Trophoblast cell (in vitro differentiated cells and primary cell): ENCODE results near the gene COG2.

Experiments
- DNase-seq, 2 donors: peaks; one replicate each; pipeline ENCODE4 v3.0.0-alpha.2; 2016
- H2AFZ ChIP-seq: 2 replicates; pipeline ENCODE4 v1.6.1; 2013; ENCODE audit warnings: low read length, moderate library complexity, mild to moderate bottlenecking; ENCODE audit not compliant: insufficient read depth, poor library complexity
- H2AK5ac ChIP-seq: 2 replicates; pipeline ENCODE4 v1.6.1; 2013; ENCODE audit warnings: mild to moderate bottlenecking, low read length
- H2BK120ac ChIP-seq: 2 replicates; pipeline ENCODE4 v1.6.1; 2013; ENCODE audit warnings: low read length, mild to moderate bottlenecking, moderate library complexity; ENCODE audit not compliant: insufficient read depth, poor library complexity
- H2BK12ac ChIP-seq: 2 replicates; pipeline ENCODE4 v1.6.1; 2013; ENCODE audit warnings: mild to moderate bottlenecking, low read length, moderate library complexity
- H2BK5ac ChIP-seq: 2 replicates; pipeline ENCODE4 v1.6.1; 2013; ENCODE audit warnings: low read length, low read depth, moderate library complexity, mild to moderate bottlenecking; ENCODE audit not compliant: poor library complexity
- H3K14ac ChIP-seq: 2 replicates; pipeline ENCODE4 v1.6.1; 2013; ENCODE audit warnings: mild to moderate bottlenecking, low read length
- H3K18ac ChIP-seq: 2 replicates; pipeline ENCODE4 v1.6.1; 2013; ENCODE audit warnings: mild to moderate bottlenecking, low read length
- H3K23ac ChIP-seq: 2 replicates; pipeline ENCODE4 v1.6.1; 2013; ENCODE audit warnings: low read length
- H3K27ac ChIP-seq: 2 replicates; pipeline ENCODE4 v1.5.1; 2013; ENCODE audit warnings: low read depth, mild to moderate bottlenecking, inconsistent platforms, low read length, moderate library complexity
- H3K27me3 ChIP-seq: 2 replicates; pipeline ENCODE4 v1.6.1; 2013; ENCODE audit warnings: inconsistent platforms, mild to moderate bottlenecking, low read length, moderate library complexity; ENCODE audit not compliant: insufficient read depth
- H3K36me3 ChIP-seq, 2 experiments: 1 replicate in 1 of 2; 2 replicates in 1 of 2; pipeline ENCODE4 v1.6.1; 2013; ENCODE audit warnings: low read length in 2 of 2, mild to moderate bottlenecking in 2 of 2, moderate library complexity in 1 of 2; ENCODE audit not compliant: insufficient read depth in 2 of 2, control insufficient read depth in 1 of 2
- H3K4ac ChIP-seq: 2 replicates; pipeline ENCODE4 v1.6.1; 2013; ENCODE audit warnings: low read depth, mild to moderate bottlenecking, low read length, moderate library complexity
- H3K4me1 ChIP-seq, 2 experiments: 1 replicate in 1 of 2; 2 replicates in 1 of 2; pipeline ENCODE4 v1.6.1; 2013; ENCODE audit warnings: low read length in 2 of 2, mild to moderate bottlenecking in 2 of 2, moderate library complexity in 1 of 2; ENCODE audit not compliant: insufficient read depth in 2 of 2, control insufficient read depth in 1 of 2
- H3K4me2 ChIP-seq: 2 replicates; pipeline ENCODE4 v1.6.1; 2013; ENCODE audit warnings: inconsistent platforms, mild to moderate bottlenecking, low read length, moderate library complexity
- H3K4me3 ChIP-seq: 2 replicates; pipeline ENCODE4 v1.5.1; 2013; ENCODE audit warnings: mild to moderate bottlenecking, low read depth, low read length, inconsistent platforms
- H3K79me1 ChIP-seq: one replicate; pipeline ENCODE4 v1.6.1; 2013; ENCODE audit warnings: low read length
- H3K79me2 ChIP-seq: 2 replicates; pipeline ENCODE4 v1.6.1; 2013; ENCODE audit warnings: low read length, mild to moderate bottlenecking; ENCODE audit not compliant: control insufficient read depth, insufficient read depth, poor library complexity
- H3K9ac ChIP-seq: 2 replicates; pipeline ENCODE4 v1.6.1; 2013; ENCODE audit warnings: mild to moderate bottlenecking, low read length
- H3K9me3 ChIP-seq: 2 replicates; pipeline ENCODE4 v1.6.1; 2013; ENCODE audit warnings: low read depth, mild to moderate bottlenecking, control low read depth, inconsistent platforms, low read length; ENCODE audit not compliant: insufficient read depth
- H4K12ac ChIP-seq: 2 replicates; pipeline ENCODE4 v1.6.1; 2013; ENCODE audit warnings: low read depth, mild to moderate bottlenecking, low read length, moderate library complexity
- H4K8ac ChIP-seq: 2 replicates; pipeline ENCODE4 v1.6.1; 2013; ENCODE audit warnings: low read depth, mild to moderate bottlenecking, low read length, moderate library complexity
- H4K91ac ChIP-seq: one replicate; pipeline ENCODE4 v1.6.1; 2013; ENCODE audit warnings: low read depth, mild to moderate bottlenecking, low read length, moderate library complexity
- WGBS: extraction: QIAGEN DNeasy Blood & Tissue Kit; methylation state at CpG from one replicate; pipeline ENCODE4 v1.1.7; 2013; ENCODE audit warnings: missing lambda C conversion rate; ENCODE audit not compliant: insufficient read length, insufficient coverage; ENCODE audit errors: extremely low coverage; 5-methylcytosine and 5-hydroxymethylcytosine counted together

The COG2 gene

DNA sequence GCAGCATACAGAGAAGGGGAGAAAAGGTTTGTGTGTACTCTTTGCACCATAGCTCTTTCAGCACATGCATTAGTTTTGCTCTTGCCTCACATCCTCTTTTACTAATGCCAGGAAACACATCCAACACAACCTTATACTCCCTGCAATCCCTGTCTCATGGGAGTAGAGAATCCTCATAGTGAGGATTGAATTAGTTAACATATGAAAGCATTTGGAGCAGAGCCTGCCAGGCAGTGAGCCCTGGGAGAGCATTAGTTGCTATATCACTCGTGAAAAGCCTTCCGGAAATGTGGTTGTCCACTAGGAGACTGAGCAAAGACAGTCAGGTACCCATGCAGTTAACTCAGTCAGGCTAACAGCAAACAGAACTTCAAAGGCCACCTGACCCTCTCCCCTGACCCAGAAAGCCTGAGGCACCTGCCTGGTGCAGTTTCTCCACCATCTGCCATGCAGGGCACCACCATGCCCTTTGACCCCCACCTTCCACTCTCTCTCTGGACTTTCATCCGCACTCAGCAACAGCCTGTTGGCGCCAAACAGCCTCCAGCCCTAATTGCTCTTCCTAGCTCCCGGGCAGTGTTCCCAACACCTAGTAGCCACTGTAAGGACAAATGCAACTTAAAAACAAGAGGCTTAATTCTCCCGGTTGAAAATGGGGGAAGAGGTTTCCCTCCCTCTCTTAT, 86.6 kb downstream of the COG2 start:
- H4K8ac ChIP-seq, result no peak overlapping the region
- H3K14ac ChIP-seq, result no peak overlapping the region
- no peak overlapping the region for H3K18ac ChIP-seq
- H3K79me2 ChIP-seq, result no peaks in the 10 kb centered on the region
- DNase-seq, result no peak
- no peak overlapping the region for H3K23ac ChIP-seq
- H3K4me2 ChIP-seq, result no peak overlapping the region
- no peak overlapping the region for H2BK12ac ChIP-seq
- no peak overlapping the region for H4K12ac ChIP-seq
- H3K4me3 ChIP-seq, result no peak overlapping the region
- H3K9me3 ChIP-seq, result peaks cover 2% of the 10 kb centered on the region
- no peak overlapping the region for H2AFZ ChIP-seq
- H3K9ac ChIP-seq, result peak overlapping the region; percentile 45
- no peak overlapping the region for H4K91ac ChIP-seq
- H2BK5ac ChIP-seq, result no peak overlapping the region
- H3K79me1 ChIP-seq, result no peaks in the 10 kb centered on the region
- no peak overlapping the region for H3K4ac ChIP-seq
- WGBS, result no CpG with 5 or more reads among the region's 6 CpGs
- no peaks in the 10 kb centered on the region for H3K27me3 ChIP-seq
- no peak overlapping the region for H3K27ac ChIP-seq
- H2AK5ac ChIP-seq, result no peak overlapping the region
- no peaks in the 10 kb centered on the region for H3K36me3 ChIP-seq
- H3K4me1 ChIP-seq, result peaks cover 0 to 3% of the 10 kb centered on the region in 2 experiments
- H2BK120ac ChIP-seq, result no peak overlapping the region

- Histone ChIP-seq H3K27ac (no peak overlapping the region), H2BK12ac (no peak overlapping the region), H3K9me3 (peaks cover 2% of the 10 kb centered on the region), H3K4me1 (peaks cover 0 to 3% of the 10 kb centered on the region in 2 experiments), H4K8ac (no peak overlapping the region), H4K12ac (no peak overlapping the region), H2AK5ac (no peak overlapping the region), H2BK5ac (no peak overlapping the region), H4K91ac (no peak overlapping the region), H3K79me2 (no peaks in the 10 kb centered on the region), H3K27me3 (no peaks in the 10 kb centered on the region), H3K4me3 (no peak overlapping the region), H3K79me1 (no peaks in the 10 kb centered on the region), H3K4me2 (no peak overlapping the region), H2BK120ac (no peak overlapping the region), H3K14ac (no peak overlapping the region), H3K9ac (no peak overlapping the region), H3K23ac (no peak overlapping the region), H3K18ac (no peak overlapping the region), H3K36me3 (no peaks in the 10 kb centered on the region), H3K4ac (no peak overlapping the region), H2AFZ (no peak overlapping the region)
- no peak for DNase-seq
- no CpG with 5 or more reads among the region's 5 CpGs for WGBS
Observed at GRCh38 chr1:230730977-230731376, 88.7 kb downstream of the COG2 start.

DNA sequence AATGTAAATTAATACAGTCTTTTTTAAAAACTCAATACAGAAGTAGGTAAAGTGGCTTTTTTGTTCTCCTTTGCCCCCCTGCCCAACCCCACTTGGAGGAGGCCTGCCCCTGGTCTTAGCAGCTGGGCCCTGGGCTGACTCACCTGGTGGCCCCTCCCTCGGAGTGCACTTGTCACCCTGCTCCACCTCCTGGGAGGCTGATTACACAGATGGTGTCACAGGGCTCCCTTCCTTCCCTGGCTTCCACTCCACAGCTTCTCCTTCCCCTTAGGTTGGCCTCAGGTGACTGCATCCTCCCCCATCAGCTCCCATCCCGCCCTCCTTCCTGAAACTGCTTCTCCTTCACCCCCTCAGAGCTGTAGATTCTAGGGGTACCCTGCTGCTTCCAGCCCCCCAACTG, 93.2 kb downstream of the COG2 start:
- WGBS, result no CpG with 5 or more reads among the region's 2 CpGs

GRCh38 chr1:230737622-230738262, 95.5 kb downstream of the COG2 start:
- H3K4me3 ChIP-seq, result no peak overlapping the region

More for the DNA sequence above, 93.2 kb downstream of the COG2 start:
- Histone ChIP-seq H3K14ac (no peak overlapping the region), H3K27ac (no peak overlapping the region), H2AK5ac (no peak overlapping the region), H2AFZ (no peak overlapping the region), H3K79me2 (no peaks in the 10 kb centered on the region), H3K4me3 (no peak overlapping the region), H4K91ac (no peak overlapping the region), H3K9ac (no peak overlapping the region), H3K4me1 (no peaks in the 10 kb centered on the region), H2BK120ac (no peak overlapping the region), H3K9me3 (no peaks in the 10 kb centered on the region), H3K23ac (no peak overlapping the region), H2BK5ac (no peak overlapping the region), H3K36me3 (no peaks in the 10 kb centered on the region), H4K8ac (no peak overlapping the region), H4K12ac (no peak overlapping the region), H3K27me3 (no peaks in the 10 kb centered on the region), H3K18ac (no peak overlapping the region), H3K4me2 (no peak overlapping the region), H3K4ac (no peak overlapping the region), H2BK12ac (no peak overlapping the region), H3K79me1 (no peaks in the 10 kb centered on the region)
- no peak for DNase-seq

More at GRCh38 chr1:230737622-230738262, 95.5 kb downstream of the COG2 start:
- Histone ChIP-seq H2AK5ac (no peak overlapping the region), H3K23ac (no peak overlapping the region), H3K4ac (no peak overlapping the region), H3K27me3 (no peaks in the 10 kb centered on the region), H4K91ac (no peak overlapping the region), H3K9ac (no peak overlapping the region), H3K4me2 (no peak overlapping the region), H2BK120ac (no peak overlapping the region), H3K4me1 (no peaks in the 10 kb centered on the region), H3K18ac (no peak overlapping the region), H3K79me1 (no peaks in the 10 kb centered on the region), H3K79me2 (no peaks in the 10 kb centered on the region), H2BK5ac (no peak overlapping the region), H3K9me3 (no peaks in the 10 kb centered on the region), H4K8ac (no peak overlapping the region), H3K27ac (no peak overlapping the region), H3K36me3 (no peaks in the 10 kb centered on the region), H2AFZ (no peak overlapping the region), H3K14ac (no peak overlapping the region), H2BK12ac (no peak overlapping the region), H4K12ac (no peak overlapping the region)
- DNase-seq, result no peak
- WGBS, result no CpG with 5 or more reads among the region's 3 CpGs
